Right lobe of liver (tissue), 6 donors: Measurements from ENCODE around the gene PREX1. TPM values are rescaled to one million over a fixed set of nuclear protein-coding genes. Genes with fewer than 3 reads are reported as not detected.

Experiments
- ATAC-seq, 4 donors: fragments of 200-7000 bp; cut with Tn5 transposase; one replicate each; pipeline ENCODE4 v1.9.1; 2020; ENCODE audit warnings: mild to moderate bottlenecking in 4 of 4, moderate library complexity in 4 of 4
- DNase-seq, 3 donors: peaks; one replicate each; pipeline ENCODE4 v3.0.0-alpha.2; 2020
- H3K27ac ChIP-seq, 3 donors: fragments of 200-600 bp; one replicate each; pipeline ENCODE4 v1.8.0; 2022
- H3K27me3 ChIP-seq, 2 donors: fragments of 200-600 bp; one replicate each; pipeline ENCODE4 v1.8.0; 2022
- H3K36me3 ChIP-seq, 4 donors: fragments of 200-600 bp; sonication (generic) in 1 of 4; one replicate each; pipeline versions ENCODE4 v1.5.1 to v1.8.0; 2017 to 2022; ENCODE audit warnings: control low read depth in 1 of 4
- H3K4me1 ChIP-seq, 4 donors: fragments of 200-600 bp; sonication (generic) in 1 of 4; one replicate each; pipeline versions ENCODE4 v1.5.1 to v1.8.0; 2017 to 2022; ENCODE audit warnings: control low read depth in 1 of 4
- H3K4me3 ChIP-seq, 3 donors: fragments of 200-600 bp; one replicate each; pipeline ENCODE4 v1.8.0; 2022
- H3K9me3 ChIP-seq, 4 donors: fragments of 200-600 bp; sonication (generic) in 1 of 4; one replicate each; pipeline versions ENCODE4 v1.5.1 to v1.8.0; 2017 to 2022; ENCODE audit warnings: control low read depth in 1 of 4
- POLR2A ChIP-seq: fragments of 450-650 bp; IDR thresholded peaks from one replicate; pipeline ENCODE4 v1.6.1; 2017; ENCODE audit warnings: antibody characterized with exemption, mild to moderate bottlenecking
- WGBS: methylation state at CpG from one replicate; pipeline ENCODE4 v1.1.6; 2018; ENCODE audit warnings: low coverage, low lambda C conversion rate; ENCODE audit not compliant: insufficient coverage; ENCODE audit errors: missing lambda C conversion rate; 5-methylcytosine and 5-hydroxymethylcytosine counted together
- intact Hi-C, 2 donors: fragments of 100-400 bp; cut with DNase I; formaldehyde crosslinking; loops; one replicate each; pipeline versions ENCODE4 v1.11.2 to v1.14.1; 2022
- total RNA-seq, 6 experiments: library from RNA; depleted of rRNA in 2 of 6; stranded (reverse); fragments of >200 nt in 2 of 6; fragmentation: NEBNext Ultra II Directional in 3 of 6; extraction: Animal tissue kit (Norgen Biotek cat#: 25700) in 3 of 6; gene quantifications; one replicate each; pipeline versions ENCODE4 v1.1.0 to v1.2.4, GENCODE V29; 2016 to 2023
- TF ChIP-seq, protein P1 (sequence below), 4 donors: fragments of 200-600 bp in 3 of 4; fragments of 450-650 bp in 1 of 4; IDR thresholded peaks; one replicate each; pipeline versions ENCODE4 v1.5.1 to v1.8.0; 2016 to 2022; ENCODE audit warnings: antibody characterized with exemption in 4 of 4, mild to moderate bottlenecking in 2 of 4
- donor health status: DM: no; HTN: yes; CAD: no.
- donor health status: DM: no; HTN: no; CAD: no.
- donor health status: DM: no; HTN: no; CAD: no.
- donor health status: DM: no; HTN: yes; CAD: no.
- donor health status: DM: no; HTN: yes; CAD: no.

PREX1 gene
- total RNA-seq, 6 experiments from 2014 or later = 4.4 to 11.1 (median 8.7) TPM

DNA sequence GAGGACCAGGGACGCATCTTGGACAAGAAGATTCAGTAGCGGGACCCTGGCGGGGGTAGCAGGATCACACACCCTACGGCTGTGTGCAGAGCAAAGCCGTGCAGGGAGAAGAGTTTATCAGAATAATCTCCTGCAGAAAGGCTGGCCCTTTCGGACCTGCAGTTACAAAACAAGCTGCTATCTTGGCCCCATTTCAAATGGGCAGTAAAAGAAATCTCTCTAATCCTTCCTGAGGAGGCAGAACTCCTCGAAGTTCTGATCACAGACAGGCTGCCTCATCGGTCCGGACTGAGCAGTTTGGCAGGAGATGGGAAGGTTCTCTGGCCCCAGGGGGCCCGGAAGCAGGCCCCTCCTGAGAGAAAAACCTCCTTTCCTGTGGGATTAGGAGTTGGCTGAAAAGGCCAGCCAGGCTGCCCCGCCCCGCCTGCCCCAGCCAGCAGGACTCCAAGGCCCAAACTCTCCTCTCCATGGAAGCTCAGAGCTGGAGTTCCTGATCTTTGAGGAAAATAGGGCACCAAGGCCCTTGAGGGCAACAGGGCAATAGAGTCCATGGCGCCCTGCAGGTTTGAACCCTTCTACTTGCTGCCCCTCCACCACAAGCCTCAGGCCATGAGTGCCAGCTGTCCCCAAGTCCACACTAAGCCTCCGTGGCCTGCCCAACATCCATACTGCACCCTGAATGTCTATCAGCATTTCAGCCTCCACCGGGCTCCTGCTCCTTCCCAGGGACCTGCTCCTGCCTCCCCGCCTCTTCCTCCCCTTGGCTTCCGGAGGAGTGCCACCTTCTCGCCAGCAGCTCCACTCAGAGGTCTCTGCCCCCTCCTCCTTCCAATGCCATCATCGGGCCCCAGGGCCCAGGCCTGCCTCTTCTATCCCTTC, 141.3 kb downstream of the PREX1 start:
- TF ChIP-seq POLR2A = no peak
- TF ChIP-seq, protein P1, sequence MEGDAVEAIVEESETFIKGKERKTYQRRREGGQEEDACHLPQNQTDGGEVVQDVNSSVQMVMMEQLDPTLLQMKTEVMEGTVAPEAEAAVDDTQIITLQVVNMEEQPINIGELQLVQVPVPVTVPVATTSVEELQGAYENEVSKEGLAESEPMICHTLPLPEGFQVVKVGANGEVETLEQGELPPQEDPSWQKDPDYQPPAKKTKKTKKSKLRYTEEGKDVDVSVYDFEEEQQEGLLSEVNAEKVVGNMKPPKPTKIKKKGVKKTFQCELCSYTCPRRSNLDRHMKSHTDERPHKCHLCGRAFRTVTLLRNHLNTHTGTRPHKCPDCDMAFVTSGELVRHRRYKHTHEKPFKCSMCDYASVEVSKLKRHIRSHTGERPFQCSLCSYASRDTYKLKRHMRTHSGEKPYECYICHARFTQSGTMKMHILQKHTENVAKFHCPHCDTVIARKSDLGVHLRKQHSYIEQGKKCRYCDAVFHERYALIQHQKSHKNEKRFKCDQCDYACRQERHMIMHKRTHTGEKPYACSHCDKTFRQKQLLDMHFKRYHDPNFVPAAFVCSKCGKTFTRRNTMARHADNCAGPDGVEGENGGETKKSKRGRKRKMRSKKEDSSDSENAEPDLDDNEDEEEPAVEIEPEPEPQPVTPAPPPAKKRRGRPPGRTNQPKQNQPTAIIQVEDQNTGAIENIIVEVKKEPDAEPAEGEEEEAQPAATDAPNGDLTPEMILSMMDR (IDR thresholded peaks at IDR 0.05) = no peak
- intact Hi-C loops = no loop called here
- ATAC-seq (peak; percentile 14 to 65 (median 34)), DNase-seq (peak in 1 of 3 donors; percentile 46)
- H3K9me3 ChIP-seq = no peaks in the 10 kb centered on the region
- no peaks in the 10 kb centered on the region for H3K27me3 ChIP-seq
- H3K27ac ChIP-seq = peak overlapping the region in 1 of 3 donors; percentile 11
- WGBS = 59% methylated on average over 5 of the region's 19 CpGs
- H3K4me3 ChIP-seq = no peak overlapping the region
- H3K4me1 ChIP-seq = peaks cover 0 to 35% (median 12%) of the 10 kb centered on the region in 4 donors
- H3K36me3 ChIP-seq = no peaks in the 10 kb centered on the region

DNA sequence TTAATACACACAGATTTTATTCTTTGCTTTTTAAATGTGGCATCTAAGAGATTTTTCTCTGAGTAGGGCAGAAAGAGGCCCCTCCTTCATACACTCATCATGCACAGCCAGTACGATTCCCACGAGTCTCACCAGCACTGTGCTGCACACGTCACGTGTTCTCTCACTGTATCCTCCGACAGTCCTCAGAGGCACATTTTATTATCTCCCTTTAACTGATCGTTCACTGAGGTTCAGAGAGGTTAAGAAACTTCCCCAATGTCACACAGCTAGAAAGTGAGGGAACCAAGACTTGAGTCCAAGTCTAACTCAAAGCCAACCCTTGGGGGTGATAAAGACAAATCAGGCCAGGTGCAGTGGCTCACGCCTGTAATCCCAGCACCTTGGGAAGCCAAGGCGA, 142.5 kb downstream of the PREX1 start:
- Histone ChIP-seq H3K27ac (no peak overlapping the region), H3K4me3 (no peak overlapping the region), H3K27me3 (no peaks in the 10 kb centered on the region), H3K36me3 (no peaks in the 10 kb centered on the region), H3K9me3 (no peaks in the 10 kb centered on the region), H3K4me1 (peaks cover 0 to 35% (median 12%) of the 10 kb centered on the region in 4 donors)
- intact Hi-C loops = no loop called here
- no peak for TF ChIP-seq POLR2A
- TF ChIP-seq, protein P1 (IDR thresholded peaks at IDR 0.05) = no peak
- peak in 1 of 3 donors; percentile 4 for DNase-seq
- no peak for ATAC-seq
- WGBS = 87% methylated on average over 8 of the region's 8 CpGs

DNA sequence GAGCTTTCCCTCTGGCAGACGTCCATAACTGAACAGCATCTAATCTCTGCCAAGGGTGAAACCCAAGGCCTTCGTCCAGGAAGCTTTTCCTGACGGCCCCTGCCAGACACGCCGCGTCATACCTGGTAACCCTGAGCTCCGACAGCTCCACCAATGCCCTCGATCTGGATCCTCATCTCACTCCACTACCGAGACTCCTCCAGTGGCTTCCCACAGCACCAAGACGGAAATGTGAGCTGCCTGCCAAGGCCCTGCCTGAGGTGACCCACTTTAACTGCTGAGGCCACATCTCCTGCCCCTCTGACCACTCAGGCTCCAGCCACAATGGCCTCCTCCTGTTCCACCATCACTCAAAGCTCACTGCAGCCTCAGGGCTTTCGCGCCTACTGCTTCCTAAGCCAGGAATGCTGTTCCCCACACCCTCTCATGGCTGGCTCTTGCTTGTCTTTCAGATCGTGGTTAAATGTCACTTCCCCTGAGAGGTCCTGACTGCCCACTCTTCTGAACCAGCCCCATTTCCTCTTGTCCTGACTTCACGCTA, 143.2 kb downstream of the PREX1 start:
- Histone ChIP-seq H3K27me3 (no peaks in the 10 kb centered on the region), H3K27ac (no peak overlapping the region), H3K36me3 (no peaks in the 10 kb centered on the region), H3K9me3 (no peaks in the 10 kb centered on the region), H3K4me3 (no peak overlapping the region), H3K4me1 (peaks cover 0 to 35% (median 12%) of the 10 kb centered on the region in 4 donors)
- ATAC-seq = no peak
- 44% methylated on average over 2 of the region's 14 CpGs for WGBS
- DNase-seq = peak in 1 of 3 donors; percentile 32
- TF ChIP-seq, protein P1 (IDR thresholded peaks at IDR 0.05) = no peak
- TF ChIP-seq POLR2A = no peak
- intact Hi-C loops = no loop called here

DNA sequence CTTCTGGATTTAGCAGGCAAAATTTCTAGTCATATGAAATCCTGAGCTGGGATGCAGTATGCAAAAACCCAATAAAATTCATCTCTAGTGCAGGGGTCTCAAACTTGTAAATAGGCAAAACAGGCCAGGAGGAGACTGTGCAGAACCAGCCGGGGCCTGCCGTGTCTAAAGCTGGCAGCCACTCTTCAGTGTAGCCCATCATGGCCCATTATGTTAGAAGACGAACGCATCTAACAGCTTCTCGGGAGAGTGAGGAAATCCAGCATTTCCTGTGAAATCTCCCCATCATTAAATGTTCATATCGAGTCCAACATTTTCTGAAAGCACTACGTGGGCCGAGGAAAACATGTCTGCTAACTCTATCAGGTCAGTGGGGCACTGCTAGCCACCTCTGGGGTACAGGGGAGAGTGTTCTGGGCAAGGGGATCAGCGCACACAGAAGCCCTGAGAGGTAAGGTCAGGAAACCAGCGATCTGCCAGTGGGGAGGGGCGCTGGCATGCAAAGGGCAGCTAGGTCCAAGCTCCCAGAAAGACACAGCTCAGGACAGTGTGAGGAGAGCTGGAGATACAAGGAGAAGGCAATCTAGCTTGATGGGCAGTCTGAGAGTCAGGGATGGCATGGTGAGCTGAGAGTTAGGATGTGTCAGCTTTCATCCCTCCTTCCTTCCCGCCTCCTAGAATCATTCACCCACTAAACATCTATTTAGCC, 144.2 kb downstream of the PREX1 start:
- ATAC-seq (no peak), DNase-seq (peak in 1 of 3 donors; percentile 36)
- Histone ChIP-seq H3K27me3 (no peaks in the 10 kb centered on the region), H3K4me3 (no peak overlapping the region), H3K4me1 (peaks cover 0 to 35% (median 12%) of the 10 kb centered on the region in 4 donors), H3K36me3 (no peaks in the 10 kb centered on the region), H3K27ac (no peak overlapping the region), H3K9me3 (no peaks in the 10 kb centered on the region)
- intact Hi-C loops = no loop called here
- 51% methylated on average over 5 of the region's 12 CpGs for WGBS
- no peak for TF ChIP-seq POLR2A
- TF ChIP-seq, protein P1 (IDR thresholded peaks at IDR 0.05) = no peak
